GM12891 (cell line): ENCODE data around the gene TBC1D32.
"Not testable (repeated sequence)": the region's sequence is repeated elsewhere in the genome, so short reads cannot be mapped to it uniquely, and the experiment has no call there.

Source experiments
- PAX5 ChIP-seq: IDR thresholded peaks from 2 replicates; pipeline ENCODE4 v1.6.1; 2011; ENCODE audit warnings: low read length, moderate library complexity, mild to moderate bottlenecking; ENCODE audit not compliant: insufficient read depth, severe bottlenecking
- POLR2A ChIP-seq: IDR thresholded peaks from 2 replicates; pipeline ENCODE4 v1.6.1; 2011; ENCODE audit warnings: low read depth, low read length, control low read depth
- POLR2AphosphoS5 ChIP-seq: IDR thresholded peaks from 2 replicates; pipeline ENCODE4 v1.6.1; 2011; ENCODE audit warnings: low read depth, low read length, control low read depth
- POU2F2 ChIP-seq: IDR thresholded peaks from 2 replicates; pipeline ENCODE4 v1.6.1; 2011; ENCODE audit warnings: low read depth, mild to moderate bottlenecking, control low read depth, low read length, moderate library complexity
- SPI1 ChIP-seq: IDR thresholded peaks from 2 replicates; pipeline ENCODE4 v1.6.1; 2011; ENCODE audit warnings: low read depth, low read length, control low read depth
- TAF1 ChIP-seq: IDR thresholded peaks from 2 replicates; pipeline ENCODE4 v1.6.1; 2011; ENCODE audit warnings: low read depth, low read length, control low read depth

DNA sequence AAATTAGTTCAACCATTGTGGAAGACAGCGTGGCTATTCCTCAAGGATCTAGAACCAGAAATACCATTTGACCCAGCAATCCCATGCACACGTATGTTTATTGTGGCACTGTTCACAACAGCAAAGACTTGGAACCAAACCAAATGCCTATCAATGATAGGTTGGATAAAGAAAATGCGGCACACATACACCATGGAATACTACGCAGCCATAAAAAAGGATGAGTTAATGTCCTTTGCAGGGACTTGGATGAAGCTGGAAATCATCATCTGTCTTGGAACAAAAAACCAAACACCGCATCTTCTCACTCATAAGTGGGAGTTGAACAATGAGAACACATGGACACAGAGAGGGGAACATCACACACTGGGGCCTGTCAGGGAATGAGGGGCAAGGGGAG lies 22.5 kb downstream of the TBC1D32 start:
- TF ChIP-seq TAF1, POLR2AphosphoS5, PAX5, POLR2A, SPI1, POU2F2: not testable (repeated sequence)
